OCI-LY1 (cell line): ENCODE results near the gene CUTA.

ENCODE experiments used
- EZH2 ChIP-seq: fragments of 200-600 bp; sonication (generic), shearing (Covaris generic); IDR thresholded peaks from 2 replicates; pipeline ENCODE4 v1.8.0; 2017; ENCODE audit warnings: borderline replicate concordance, mixed run types, mild to moderate bottlenecking, antibody characterized with exemption, low read length, moderate library complexity, mixed read lengths
- TF ChIP-seq, protein P1 (sequence below): fragments of 200-600 bp; sonication (generic), shearing (Covaris generic); IDR thresholded peaks from 2 replicates; pipeline ENCODE4 v1.5.1; 2017; ENCODE audit warnings: mild to moderate bottlenecking, antibody characterized with exemption, low read length, moderate library complexity, mixed read lengths

DNA sequence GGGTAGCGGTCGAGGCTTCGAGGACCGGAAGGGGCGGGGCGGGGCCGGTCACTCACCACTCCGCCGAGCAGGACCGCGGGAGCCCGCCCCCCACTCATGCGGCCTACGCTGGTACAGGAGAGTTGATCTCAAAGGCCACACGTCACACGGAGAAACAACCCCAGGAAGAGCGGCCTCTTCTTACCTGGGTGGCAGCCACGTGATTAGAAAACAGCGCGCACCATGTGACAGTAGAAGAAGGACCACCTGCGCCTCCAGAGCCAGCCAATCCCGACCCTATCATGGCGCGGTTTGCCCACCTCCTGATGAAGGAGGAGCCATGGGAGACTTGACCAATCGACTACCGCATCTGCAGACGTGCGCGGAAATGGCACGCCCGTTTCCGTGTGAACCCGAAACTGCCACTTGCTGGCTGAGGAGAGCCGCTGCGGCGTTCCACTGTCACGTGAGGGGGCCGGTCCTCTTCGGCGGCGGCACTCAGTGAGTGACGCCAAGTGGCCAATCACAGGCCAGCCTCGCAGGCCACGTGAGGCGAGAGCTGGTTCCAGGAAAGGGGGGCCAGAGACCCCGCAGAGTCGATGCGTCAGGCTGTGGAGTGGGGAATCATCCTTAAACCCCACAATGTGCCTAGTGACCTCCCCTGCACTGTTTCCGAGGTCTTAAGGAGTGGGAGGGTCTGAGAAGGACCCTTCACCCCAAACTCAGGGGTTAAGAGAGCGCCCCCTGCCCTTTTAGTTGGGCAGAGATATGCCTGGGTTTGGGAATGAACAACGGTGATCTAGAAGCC is at the start of gene CUTA:
- TF ChIP-seq, protein P1, sequence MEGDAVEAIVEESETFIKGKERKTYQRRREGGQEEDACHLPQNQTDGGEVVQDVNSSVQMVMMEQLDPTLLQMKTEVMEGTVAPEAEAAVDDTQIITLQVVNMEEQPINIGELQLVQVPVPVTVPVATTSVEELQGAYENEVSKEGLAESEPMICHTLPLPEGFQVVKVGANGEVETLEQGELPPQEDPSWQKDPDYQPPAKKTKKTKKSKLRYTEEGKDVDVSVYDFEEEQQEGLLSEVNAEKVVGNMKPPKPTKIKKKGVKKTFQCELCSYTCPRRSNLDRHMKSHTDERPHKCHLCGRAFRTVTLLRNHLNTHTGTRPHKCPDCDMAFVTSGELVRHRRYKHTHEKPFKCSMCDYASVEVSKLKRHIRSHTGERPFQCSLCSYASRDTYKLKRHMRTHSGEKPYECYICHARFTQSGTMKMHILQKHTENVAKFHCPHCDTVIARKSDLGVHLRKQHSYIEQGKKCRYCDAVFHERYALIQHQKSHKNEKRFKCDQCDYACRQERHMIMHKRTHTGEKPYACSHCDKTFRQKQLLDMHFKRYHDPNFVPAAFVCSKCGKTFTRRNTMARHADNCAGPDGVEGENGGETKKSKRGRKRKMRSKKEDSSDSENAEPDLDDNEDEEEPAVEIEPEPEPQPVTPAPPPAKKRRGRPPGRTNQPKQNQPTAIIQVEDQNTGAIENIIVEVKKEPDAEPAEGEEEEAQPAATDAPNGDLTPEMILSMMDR: peak; percentile 66; the same call in 1 of the 2 replicates
- TF ChIP-seq EZH2: no peak
